Stimulated activated naive CD8-positive, alpha-beta T cell treated with anti-CD3 and anti-CD28 coated beads, Interleukin-15, Interleukin-2, amounts not matched to agents 100 U/mL and 50 U/mL, for 24 hours (primary cell): ENCODE data around the gene SPAAR.

Source experiments
- ATAC-seq: fragments of 150-1000 bp; cut with Tn5 transposase; one replicate; pipeline ENCODE4 v1.10.0; 2021
- DNase-seq: peaks from one replicate; pipeline ENCODE4 v3.0.0; 2021

SPAAR gene

GRCh38 chr9:35948451-35948850 lies 39.2 kb downstream of the SPAAR start:
- DNase-seq: no peak
- no peak for ATAC-seq

GRCh38 chr9:35948901-35949318 lies 39.6 kb downstream of the SPAAR start:
- no peak for DNase-seq
- ATAC-seq: no peak

GRCh38 chr9:35951736-35952135 lies 42.4 kb downstream of the SPAAR start:
- DNase-seq: no peak

GRCh38 chr9:35952526-35953191 lies 43.4 kb downstream of the SPAAR start:
- ATAC-seq (no peak), DNase-seq (no peak)

More at GRCh38 chr9:35951736-35952135, 42.4 kb downstream of the SPAAR start:
- ATAC-seq: no peak

GRCh38 chr9:35954942-35955546 lies 45.8 kb downstream of the SPAAR start:
- ATAC-seq: peak; percentile 69

GRCh38 chr9:35956651-35957050 lies 47.4 kb downstream of the SPAAR start:
- no peak for ATAC-seq
- no peak for DNase-seq

More at GRCh38 chr9:35954942-35955546, 45.8 kb downstream of the SPAAR start:
- DNase-seq: peak; percentile 36

GRCh38 chr9:35958104-35958837 lies 49.0 kb downstream of the SPAAR start, which contains the start of gene OR2S2:
OR2S2 (minus strand) TSS chr9:35958154; CDS start chr9:35958098, 56 bp downstream.
- DNase-seq: no peak
- ATAC-seq: no peak

- no peak for DNase-seq
- no peak for ATAC-seq
Observed at GRCh38 chr9:35960039-35960655, 50.9 kb downstream of the SPAAR start.
